H9 (cell line): ENCODE measurements around the gene SLC17A5. TPM values are rescaled to one million over a fixed set of nuclear protein-coding genes. Genes with fewer than 3 reads are reported as not detected.

ENCODE experiments used
- DNase-seq: peaks from one replicate; pipeline ENCODE4 v3.0.0-alpha.2; 2017
- H2AFZ ChIP-seq: one replicate; pipeline ENCODE4 v1.6.1; 2013; ENCODE audit warnings: mild to moderate bottlenecking, low read length, control low read depth, moderate library complexity
- H2AK5ac ChIP-seq: 2 replicates; pipeline ENCODE4 v1.6.1; 2013; ENCODE audit warnings: low read length, control low read depth, mixed read lengths; ENCODE audit not compliant: insufficient read length
- H2BK120ac ChIP-seq: one replicate; pipeline ENCODE4 v1.6.1; 2013; ENCODE audit warnings: low read depth, mild to moderate bottlenecking, low read length, control low read depth, inconsistent platforms; ENCODE audit not compliant: poor library complexity, severe bottlenecking
- H2BK12ac ChIP-seq: 2 replicates; pipeline ENCODE4 v1.6.1; 2013; ENCODE audit warnings: low read length, control low read depth, mixed read lengths, low read depth; ENCODE audit not compliant: insufficient read length
- H2BK15ac ChIP-seq: 2 replicates; pipeline ENCODE4 v1.6.1; 2013; ENCODE audit warnings: low read depth, low read length, control low read depth
- H2BK20ac ChIP-seq: one replicate; pipeline ENCODE4 v1.6.1; 2013; ENCODE audit warnings: low read depth, mild to moderate bottlenecking, low read length, control low read depth, inconsistent platforms; ENCODE audit not compliant: poor library complexity, severe bottlenecking
- H2BK5ac ChIP-seq: 2 replicates; pipeline ENCODE4 v1.6.1; 2013; ENCODE audit warnings: low read length, control low read depth, mixed read lengths; ENCODE audit not compliant: insufficient read length
- H3K14ac ChIP-seq: 2 replicates; pipeline ENCODE4 v1.6.1; 2013; ENCODE audit warnings: low read length, control low read depth; ENCODE audit not compliant: insufficient read depth
- H3K18ac ChIP-seq: 2 replicates; pipeline ENCODE4 v1.6.1; 2013; ENCODE audit warnings: low read depth, mild to moderate bottlenecking, mixed read lengths, low read length, control low read depth; ENCODE audit not compliant: insufficient read length
- H3K23ac ChIP-seq: 2 replicates; pipeline ENCODE4 v1.6.1; 2013; ENCODE audit warnings: low read length, control low read depth, mixed read lengths, low read depth; ENCODE audit not compliant: insufficient read length
- H3K23me2 ChIP-seq: 2 replicates; pipeline ENCODE4 v1.6.1; 2013; ENCODE audit warnings: low read depth, mild to moderate bottlenecking, mixed read lengths, low read length, control low read depth; ENCODE audit not compliant: insufficient read length, poor library complexity, severe bottlenecking
- H3K27ac ChIP-seq: 2 replicates; pipeline ENCODE4 v1.5.1; 2013; ENCODE audit warnings: low read length, control low read depth, mixed read lengths, low read depth; ENCODE audit not compliant: insufficient read length
- H3K27me3 ChIP-seq: 2 replicates; pipeline ENCODE4 v1.6.1; 2013; ENCODE audit warnings: low read length, control low read depth, inconsistent platforms; ENCODE audit not compliant: insufficient read depth
- H3K4ac ChIP-seq: 2 replicates; pipeline ENCODE4 v1.6.1; 2013; ENCODE audit warnings: low read depth, mild to moderate bottlenecking, control low read depth, inconsistent platforms, low read length, moderate library complexity
- H3K4me1 ChIP-seq: 2 replicates; pipeline ENCODE4 v1.6.1; 2013; ENCODE audit warnings: low read length, control low read depth, inconsistent platforms; ENCODE audit not compliant: insufficient read depth
- H3K4me2 ChIP-seq: 2 replicates; pipeline ENCODE4 v1.6.1; 2013; ENCODE audit warnings: low read length, control low read depth, mixed read lengths; ENCODE audit not compliant: insufficient read length, insufficient read depth
- H3K56ac ChIP-seq: 2 replicates; pipeline ENCODE4 v1.6.1; 2013; ENCODE audit warnings: low read depth, mild to moderate bottlenecking, mixed read lengths, low read length, control low read depth; ENCODE audit not compliant: insufficient read length
- H3K79me1 ChIP-seq: 2 replicates; pipeline ENCODE4 v1.6.1; 2013; ENCODE audit warnings: low read depth, mild to moderate bottlenecking, moderate library complexity, low read length, control low read depth, inconsistent platforms; ENCODE audit not compliant: insufficient read depth, poor library complexity, severe bottlenecking
- H3K79me2 ChIP-seq: 2 replicates; pipeline ENCODE4 v1.6.1; 2013; ENCODE audit warnings: low read length, control low read depth, inconsistent platforms; ENCODE audit not compliant: insufficient read depth
- H3K9ac ChIP-seq: 2 replicates; pipeline ENCODE4 v1.6.1; 2013; ENCODE audit warnings: low read length, control low read depth, mixed read lengths; ENCODE audit not compliant: insufficient read length; ENCODE audit errors: extremely low read depth
- H3K9me3 ChIP-seq: one replicate; pipeline ENCODE4 v1.6.1; 2013; ENCODE audit warnings: low read depth, low read length, inconsistent platforms; ENCODE audit not compliant: control insufficient read depth
- H3T11ph ChIP-seq: one replicate; pipeline ENCODE4 v1.6.1; 2013; ENCODE audit warnings: mild to moderate bottlenecking, low read length, control low read depth, inconsistent platforms
- H4K20me1 ChIP-seq: one replicate; pipeline ENCODE4 v1.6.1; 2013; ENCODE audit not compliant: control insufficient read depth, insufficient read length, insufficient read depth
- H4K5ac ChIP-seq: 2 replicates; pipeline ENCODE4 v1.6.1; 2013; ENCODE audit warnings: low read depth, mild to moderate bottlenecking, mixed read lengths, low read length, control low read depth; ENCODE audit not compliant: insufficient read length
- H4K8ac ChIP-seq: replicated peaks from 2 replicates; pipeline ENCODE4 v1.6.1; 2013; ENCODE audit warnings: low read length, control low read depth, mixed read lengths, low read depth; ENCODE audit not compliant: insufficient read length
- H4K91ac ChIP-seq: 2 replicates; pipeline ENCODE4 v1.6.1; 2013; ENCODE audit warnings: low read depth, mild to moderate bottlenecking, moderate library complexity, mixed read lengths, low read length, control low read depth; ENCODE audit not compliant: insufficient read length
- H3K27ac Mint-ChIP-seq, 3 experiments: 2 replicates in 2 of 3; 3 replicates in 1 of 3; pipeline ENCODE4 v1.8.0; 2020 to 2021; ENCODE audit warnings: mixed read lengths in 3 of 3, mild to moderate bottlenecking in 1 of 3, moderate library complexity in 1 of 3
- H3K27me3 Mint-ChIP-seq: 2 replicates; pipeline ENCODE4 v1.8.0; 2021; ENCODE audit warnings: low read depth, mild to moderate bottlenecking, moderate library complexity, mixed read lengths
- H3K36me3 Mint-ChIP-seq, 3 experiments: 2 replicates in 2 of 3; 3 replicates in 1 of 3; pipeline ENCODE4 v1.8.0; 2020 to 2021; ENCODE audit warnings: low read depth in 3 of 3, mixed read lengths in 3 of 3; ENCODE audit not compliant: insufficient read depth in 1 of 3
- H3K4me1 Mint-ChIP-seq, 2 experiments: 2 replicates each; pipeline ENCODE4 v1.8.0; 2020; ENCODE audit warnings: mixed read lengths in 2 of 2
- H3K4me3 Mint-ChIP-seq, 2 experiments: 2 replicates in 1 of 2; 3 replicates in 1 of 2; pipeline ENCODE4 v1.8.0; 2020 to 2021; ENCODE audit warnings: mild to moderate bottlenecking in 2 of 2, mixed read lengths in 2 of 2, moderate library complexity in 1 of 2
- H3K9me3 Mint-ChIP-seq, 2 experiments: 2 replicates in 1 of 2; 3 replicates in 1 of 2; pipeline ENCODE4 v1.8.0; 2020; ENCODE audit warnings: mild to moderate bottlenecking in 2 of 2, mixed read lengths in 2 of 2, moderate library complexity in 1 of 2
- WGBS: extraction: QIAGEN DNeasy Blood & Tissue Kit; methylation state at CpG from one replicate; pipeline ENCODE4 v1.1.7; 2013; ENCODE audit warnings: missing lambda C conversion rate, low lambda C conversion rate, mixed read lengths; ENCODE audit not compliant: insufficient read length; ENCODE audit errors: extremely low coverage; 5-methylcytosine and 5-hydroxymethylcytosine counted together
- total RNA-seq: library from RNA; stranded (reverse); gene quantifications from 2 replicates; pipeline ENCODE4 v1.2.1, GENCODE V29; 2021
- TF ChIP-seq, protein P1 (sequence below): fragments of 200-600 bp; sonication (generic); conservative IDR thresholded peaks from 3 replicates; pipeline ENCODE4 v1.8.0; 2021; ENCODE audit warnings: antibody characterized with exemption, mild to moderate bottlenecking

The SLC17A5 gene
- total RNA-seq, 1 experiment from 2014 or later, result 8.9 TPM

DNA sequence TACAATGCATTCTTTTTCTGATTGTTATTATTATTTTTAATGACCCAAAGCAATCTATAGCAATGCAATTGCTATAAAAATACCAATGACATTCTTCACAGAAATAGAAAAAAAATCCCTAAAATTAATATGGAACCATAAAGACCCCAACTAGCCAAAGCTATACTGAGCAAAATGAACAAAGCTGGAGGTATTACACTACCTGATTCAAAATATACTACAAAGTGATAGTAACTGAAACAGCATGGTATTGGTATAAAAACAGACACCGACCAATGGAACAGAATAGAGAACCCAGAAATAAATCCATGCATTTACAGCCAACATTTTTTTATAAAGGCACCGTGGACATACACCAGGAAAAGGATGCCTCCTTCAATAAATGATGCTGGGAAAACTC, 72.5 kb downstream of the SLC17A5 start:
- peaks cover 2 to 13% (median 7%) of the 10 kb centered on the region in 3 experiments; a peak in 4 of 7 replicates for H3K36me3 Mint-ChIP-seq
- H3K27ac Mint-ChIP-seq, result peak overlapping the region; percentile 97 to 100 (median 99); a peak in 5 of 7 replicates
- no peak overlapping the region for H3K4me3 Mint-ChIP-seq
- TF ChIP-seq, protein P1, sequence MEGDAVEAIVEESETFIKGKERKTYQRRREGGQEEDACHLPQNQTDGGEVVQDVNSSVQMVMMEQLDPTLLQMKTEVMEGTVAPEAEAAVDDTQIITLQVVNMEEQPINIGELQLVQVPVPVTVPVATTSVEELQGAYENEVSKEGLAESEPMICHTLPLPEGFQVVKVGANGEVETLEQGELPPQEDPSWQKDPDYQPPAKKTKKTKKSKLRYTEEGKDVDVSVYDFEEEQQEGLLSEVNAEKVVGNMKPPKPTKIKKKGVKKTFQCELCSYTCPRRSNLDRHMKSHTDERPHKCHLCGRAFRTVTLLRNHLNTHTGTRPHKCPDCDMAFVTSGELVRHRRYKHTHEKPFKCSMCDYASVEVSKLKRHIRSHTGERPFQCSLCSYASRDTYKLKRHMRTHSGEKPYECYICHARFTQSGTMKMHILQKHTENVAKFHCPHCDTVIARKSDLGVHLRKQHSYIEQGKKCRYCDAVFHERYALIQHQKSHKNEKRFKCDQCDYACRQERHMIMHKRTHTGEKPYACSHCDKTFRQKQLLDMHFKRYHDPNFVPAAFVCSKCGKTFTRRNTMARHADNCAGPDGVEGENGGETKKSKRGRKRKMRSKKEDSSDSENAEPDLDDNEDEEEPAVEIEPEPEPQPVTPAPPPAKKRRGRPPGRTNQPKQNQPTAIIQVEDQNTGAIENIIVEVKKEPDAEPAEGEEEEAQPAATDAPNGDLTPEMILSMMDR, result no peak
- H3K9me3 Mint-ChIP-seq, result peaks cover 6% of the 10 kb centered on the region in 2 experiments; a peak in 4 of 5 replicates
- Histone ChIP-seq H4K20me1 (no peaks in the 10 kb centered on the region), H4K5ac (no peak overlapping the region), H2BK15ac (no peak overlapping the region), H3K9ac (no peak overlapping the region), H3K9me3 (no peaks in the 10 kb centered on the region), H3K27me3 (no peaks in the 10 kb centered on the region), H2AK5ac (no peak overlapping the region), H4K91ac (no peak overlapping the region), H3K23me2 (peaks cover 2% of the 10 kb centered on the region), H3K4me2 (no peak overlapping the region), H2BK120ac (no peak overlapping the region), H3K14ac (no peak overlapping the region), H2BK5ac (no peak overlapping the region), H2BK20ac (no peak overlapping the region), H3K23ac (no peak overlapping the region), H4K8ac (no peak overlapping the region), H3K4ac (no peak overlapping the region), H3T11ph (no peak overlapping the region), H3K79me2 (no peaks in the 10 kb centered on the region), H3K27ac (peak overlapping the region; percentile 98), H3K56ac (no peak overlapping the region), H2AFZ (no peak overlapping the region), H2BK12ac (peak overlapping the region; percentile 25), H3K79me1 (no peaks in the 10 kb centered on the region), H3K4me1 (peaks cover 11% of the 10 kb centered on the region; the same call in 1 of the 2 replicates), H3K18ac (no peak overlapping the region)
- no CpG with 5 or more reads among the region's 2 CpGs for WGBS
- H3K27me3 Mint-ChIP-seq, result no peaks in the 10 kb centered on the region
- DNase-seq, result no peak
- H3K4me1 Mint-ChIP-seq, result peaks cover 47% of the 10 kb centered on the region in 2 experiments
